A549 (cell line): ENCODE results near the gene TRIO. TPM values are rescaled to one million over a fixed set of nuclear protein-coding genes. Genes with fewer than 3 reads are reported as not detected.

Experiments
- ATAC-seq, 2 experiments: fragments of 200-7000 bp in 1 of 2; fragments of >200 bp in 1 of 2; cut with Nextera tagmentation in 1 of 2; cut with Tn5 transposase in 1 of 2; 3 replicates each; pipeline versions ENCODE4 v1.8.0 to v1.9.1; 2018 to 2020; ENCODE audit warnings: mild to moderate bottlenecking in 1 of 2, moderate library complexity in 1 of 2
- CTCF ChIA-PET: fragments of 300-600 bp; sonication (Branson Sonifier 250); formaldehyde crosslinking; extraction: SDS; loops from one replicate; lab custom pipeline; 2021; ENCODE audit warnings: antibody characterized with exemption, inconsistent platforms; lab: Yijun Ruan, JAX
- POLR2A ChIA-PET: fragments of 350-600 bp; formaldehyde crosslinking; extraction: SDS; loops from one replicate; lab custom pipeline; 2021; ENCODE audit warnings: antibody characterized with exemption, inconsistent platforms; lab: Yijun Ruan, JAX
- DNase-seq, 2 experiments: peaks; one replicate each; pipeline versions ENCODE4 v3.0.0 to v3.0.0-alpha.2; 2011 to 2016; ENCODE audit warnings: low read depth in 1 of 2, low spot score in 1 of 2
- FAIRE-seq: peaks from 2 replicates; lab custom pipeline; 2011; peaks lifted over from hg19 to GRCh38; lab: Jason Lieb, UNC
- H3K27ac ChIP-seq, 2 experiments: fragments of >200 bp; sonication (Bioruptor Twin); formaldehyde crosslinking; 3 replicates each; pipeline ENCODE4 v1.5.1; 2016 to 2017
- H3K4me1 ChIP-seq: fragments of >200 bp; sonication (Bioruptor Twin); formaldehyde crosslinking; 3 replicates; pipeline ENCODE4 v1.6.1; 2016
- H3K4me2 ChIP-seq: fragments of >200 bp; sonication (Bioruptor Twin); formaldehyde crosslinking; 3 replicates; pipeline ENCODE4 v1.6.1; 2016
- H3K4me3 ChIP-seq: fragments of >200 bp; sonication (Bioruptor Twin); formaldehyde crosslinking; 3 replicates; pipeline ENCODE4 v1.5.1; 2016
- H3K9me3 ChIP-seq: fragments of >200 bp; sonication (Bioruptor Twin); formaldehyde crosslinking; 3 replicates; pipeline ENCODE4 v1.6.1; 2016
- ATOH8 ChIP-seq: fragments of 250-450 bp; sonication (Bioruptor Pico); IDR thresholded peaks from 2 replicates; pipeline ENCODE4 v1.5.0; 2020; ENCODE audit warnings: low read depth, mild to moderate bottlenecking, moderate library complexity
- BHLHE40 ChIP-seq: IDR thresholded peaks from 2 replicates; pipeline ENCODE4 v1.6.1; 2012; ENCODE audit warnings: low read depth, low read length, inconsistent platforms
- CBX2 ChIP-seq: fragments of 200-600 bp; sonication (generic); IDR thresholded peaks from 2 replicates; pipeline ENCODE4 v1.6.1; 2016; ENCODE audit warnings: low read depth, mild to moderate bottlenecking, borderline replicate concordance
- CBX8 ChIP-seq: fragments of 200-600 bp; sonication (generic); IDR thresholded peaks from 2 replicates; pipeline ENCODE4 v1.6.1; 2016
- CHD2 ChIP-seq: fragments of 150-350 bp; IDR thresholded peaks from 2 replicates; pipeline ENCODE4 v1.6.1; 2014; ENCODE audit warnings: low read length; ENCODE audit not compliant: partially characterized antibody
- CTCF ChIP-seq: fragments of >200 bp; sonication (Bioruptor Twin); formaldehyde crosslinking; IDR thresholded peaks from 3 replicates; pipeline ENCODE4 v1.5.1; 2016
- E2F6 ChIP-seq: IDR thresholded peaks from 2 replicates; pipeline ENCODE4 v1.6.1; 2012; ENCODE audit warnings: low read depth, borderline replicate concordance
- EHF ChIP-seq: fragments of 250-450 bp; sonication (Bioruptor Pico); IDR thresholded peaks from 2 replicates; pipeline ENCODE4 v1.5.0; 2020; ENCODE audit warnings: mild to moderate bottlenecking
- EP300 ChIP-seq, 2 experiments: fragments of >200 bp; sonication (Bioruptor Twin); formaldehyde crosslinking; IDR thresholded peaks; 2 replicates in 1 of 2; 3 replicates in 1 of 2; pipeline ENCODE4 v1.6.1; 2016 to 2017
- FOSB ChIP-seq: fragments of 250-450 bp; sonication (Bioruptor Pico); IDR thresholded peaks from 2 replicates; pipeline ENCODE4 v1.5.0; 2020; ENCODE audit warnings: mild to moderate bottlenecking, moderate library complexity
- FOXS1 ChIP-seq: fragments of 250-450 bp; sonication (Bioruptor Pico); IDR thresholded peaks from 2 replicates; pipeline ENCODE4 v1.5.0; 2020; ENCODE audit warnings: mild to moderate bottlenecking, moderate library complexity
- GATA3 ChIP-seq: IDR thresholded peaks from 2 replicates; pipeline ENCODE4 v1.6.1; 2012; ENCODE audit warnings: borderline replicate concordance
- HEYL ChIP-seq: fragments of 250-450 bp; sonication (Bioruptor Pico); IDR thresholded peaks from 2 replicates; pipeline ENCODE4 v1.8.0; 2021; ENCODE audit warnings: mild to moderate bottlenecking, moderate library complexity
- HMGXB4 ChIP-seq: fragments of 250-450 bp; sonication (Bioruptor Pico); IDR thresholded peaks from 2 replicates; pipeline ENCODE4 v1.5.0; 2021; ENCODE audit warnings: mild to moderate bottlenecking, moderate library complexity, borderline replicate concordance
- HOXA7 ChIP-seq: fragments of 250-450 bp; sonication (Bioruptor Pico); IDR thresholded peaks from 2 replicates; pipeline ENCODE4 v1.5.0; 2020; ENCODE audit warnings: mild to moderate bottlenecking, moderate library complexity
- HOXB5 ChIP-seq: fragments of 250-450 bp; sonication (Bioruptor Pico); IDR thresholded peaks from 2 replicates; pipeline ENCODE4 v1.5.0; 2020; ENCODE audit warnings: mild to moderate bottlenecking, moderate library complexity
- KDM1A ChIP-seq: fragments of 200-600 bp; sonication (generic); IDR thresholded peaks from 2 replicates; pipeline ENCODE4 v1.6.1; 2016; ENCODE audit warnings: low read depth, mild to moderate bottlenecking
- KDM5A ChIP-seq: fragments of 200-600 bp; sonication (generic); IDR thresholded peaks from 2 replicates; pipeline ENCODE4 v1.6.1; 2016; ENCODE audit warnings: antibody characterized with exemption, mild to moderate bottlenecking
- MAX ChIP-seq: IDR thresholded peaks from 2 replicates; pipeline ENCODE4 v1.6.1; 2012
- NPAS2 ChIP-seq: fragments of 250-450 bp; sonication (Bioruptor Pico); IDR thresholded peaks from 2 replicates; pipeline ENCODE4 v1.8.0; 2022; ENCODE audit warnings: mild to moderate bottlenecking, moderate library complexity, borderline replicate concordance
- NR3C1 ChIP-seq: fragments of >200 bp; sonication (Bioruptor Twin); formaldehyde crosslinking; IDR thresholded peaks from 3 replicates; pipeline ENCODE4 v1.6.1; 2017
- PHF8 ChIP-seq: fragments of 200-600 bp; sonication (generic); IDR thresholded peaks from 2 replicates; pipeline ENCODE4 v1.6.1; 2016; ENCODE audit warnings: low read depth, mild to moderate bottlenecking, antibody characterized with exemption, moderate library complexity, borderline replicate concordance
- RAD21 ChIP-seq, 2 experiments: fragments of >200 bp in 1 of 2; sonication (Bioruptor Twin) in 1 of 2; formaldehyde crosslinking in 1 of 2; IDR thresholded peaks in 1 of 2; conservative IDR thresholded peaks in 1 of 2; 2 replicates in 1 of 2; 3 replicates in 1 of 2; pipeline ENCODE4 v1.6.1; 2012 to 2018; ENCODE audit warnings: inconsistent platforms in 1 of 2
- RCOR1 ChIP-seq: fragments of 150-350 bp; IDR thresholded peaks from 2 replicates; pipeline ENCODE4 v1.6.1; 2014; ENCODE audit warnings: antibody characterized with exemption, low read length, low read depth
- TP53 ChIP-seq: fragments of 250-450 bp; sonication (Bioruptor Pico); IDR thresholded peaks from 2 replicates; pipeline ENCODE4 v1.5.0; 2021; ENCODE audit warnings: mild to moderate bottlenecking, moderate library complexity
- ZC3H11A ChIP-seq: fragments of 450-650 bp; IDR thresholded peaks from 2 replicates; pipeline ENCODE4 v1.6.1; 2014; ENCODE audit warnings: antibody characterized with exemption, mild to moderate bottlenecking
- ZSCAN20 ChIP-seq: fragments of 250-450 bp; sonication (Bioruptor Pico); IDR thresholded peaks from 2 replicates; pipeline ENCODE4 v1.8.0; 2022; ENCODE audit warnings: mild to moderate bottlenecking, moderate library complexity
- WGBS: methylation state at CpG from one replicate; pipeline ENCODE4 v1.1.6; 2017; ENCODE audit errors: missing lambda C conversion rate; 5-methylcytosine and 5-hydroxymethylcytosine counted together
- polyA plus RNA-seq, 4 experiments: library from polyadenylated mRNA; depleted of rRNA in 3 of 4; stranded (reverse); fragments of >200 nt; fragmentation: RNase III in 1 of 4; extraction: RNeasy Plus Mini Kit Qiagen cat#74134 plus additional on column Dnase treatment in 1 of 4; gene quantifications; 2 replicates in 3 of 4; 3 replicates in 1 of 4; pipeline ENCODE4 v1.2.3, GENCODE V29; 2011 to 2017

TRIO gene
- polyA plus RNA-seq, 2 of the 4 experiments (the other 2 are of a cell fraction) = 47.5 to 79.0 TPM

- H3K4me3 ChIP-seq = no peak overlapping the region
- ChIA-PET CTCF (interaction anchor here (0.6 to 1.3 kb wide), 2 partner anchors 7 to 141 kb away, joined by 3 to 4 read pairs; no protein-coding TSS in a partner anchor), POLR2A (no interaction called here)
- no peaks in the 10 kb centered on the region for H3K4me1 ChIP-seq
- 92% methylated on average over 20 of the region's 20 CpGs for WGBS
- TF ChIP-seq ZSCAN20 (CRISPR knock-in tag) (no peak), BHLHE40 (no peak), EHF (CRISPR knock-in tag) (no peak), HOXB5 (no peak), FOSB (no peak), HMGXB4 (CRISPR knock-in tag) (no peak), E2F6 (no peak), PHF8 (no peak), KDM1A (no peak), HEYL (CRISPR knock-in tag) (no peak), CHD2 (no peak), CTCF (no peak), RAD21 (conservative IDR thresholded peaks at IDR 0.05 in 1 of 2, IDR thresholded peaks at IDR 0.05 in 1 of 2) (no peak), MAX (no peak)
- no peak for FAIRE-seq
- H3K4me2 ChIP-seq = no peak overlapping the region
- DNase-seq = no peak
- ATAC-seq = no peak
- H3K9me3 ChIP-seq = no peaks in the 10 kb centered on the region
- no peak overlapping the region for H3K27ac ChIP-seq
Observed at GRCh38 chr5:14508046-14508445, 364.9 kb downstream of the TRIO start.

GRCh38 chr5:14509556-14509955 lies 366.4 kb downstream of the TRIO start:
- POLR2A ChIA-PET = no interaction called here
- TF ChIP-seq ATOH8 (CRISPR knock-in tag) = no peak
- no peak for TF ChIP-seq KDM1A
- TF ChIP-seq HOXB5 = no peak
- TF ChIP-seq ZC3H11A = no peak
- no peak for TF ChIP-seq CBX8
- no peak for TF ChIP-seq RCOR1
- no peak for TF ChIP-seq CBX2
- no peak for TF ChIP-seq FOXS1
- TF ChIP-seq RAD21 (conservative IDR thresholded peaks at IDR 0.05 in 1 of 2, IDR thresholded peaks at IDR 0.05 in 1 of 2) = no peak
- TF ChIP-seq EP300 (IDR thresholded peaks at IDR 0.05) = no peak
- no peak for TF ChIP-seq GATA3
- no peak for TF ChIP-seq TP53 (CRISPR knock-in tag)
- TF ChIP-seq NR3C1 = no peak
- no peak for TF ChIP-seq HOXA7 (CRISPR knock-in tag)
- no peak for TF ChIP-seq NPAS2
- no peak for TF ChIP-seq KDM5A
- TF ChIP-seq, all 56 proteins: peak for 0
- DNase-seq (no peak), ATAC-seq (no peak), FAIRE-seq (no peak)
- Histone ChIP-seq H3K4me3 (no peak overlapping the region), H3K4me2 (no peak overlapping the region), H3K9me3 (no peaks in the 10 kb centered on the region), H3K4me1 (no peaks in the 10 kb centered on the region), H3K27ac (no peak overlapping the region)
- CTCF ChIA-PET = no interaction called here
- 88% methylated on average over 11 of the region's 11 CpGs for WGBS
